ENCODE data around the gene TP73. TPM values are rescaled to one million over a fixed set of nuclear protein-coding genes. Genes with fewer than 3 reads are reported as not detected.

TP73 gene
- total RNA-seq, 1 donor: not detected

DNA sequence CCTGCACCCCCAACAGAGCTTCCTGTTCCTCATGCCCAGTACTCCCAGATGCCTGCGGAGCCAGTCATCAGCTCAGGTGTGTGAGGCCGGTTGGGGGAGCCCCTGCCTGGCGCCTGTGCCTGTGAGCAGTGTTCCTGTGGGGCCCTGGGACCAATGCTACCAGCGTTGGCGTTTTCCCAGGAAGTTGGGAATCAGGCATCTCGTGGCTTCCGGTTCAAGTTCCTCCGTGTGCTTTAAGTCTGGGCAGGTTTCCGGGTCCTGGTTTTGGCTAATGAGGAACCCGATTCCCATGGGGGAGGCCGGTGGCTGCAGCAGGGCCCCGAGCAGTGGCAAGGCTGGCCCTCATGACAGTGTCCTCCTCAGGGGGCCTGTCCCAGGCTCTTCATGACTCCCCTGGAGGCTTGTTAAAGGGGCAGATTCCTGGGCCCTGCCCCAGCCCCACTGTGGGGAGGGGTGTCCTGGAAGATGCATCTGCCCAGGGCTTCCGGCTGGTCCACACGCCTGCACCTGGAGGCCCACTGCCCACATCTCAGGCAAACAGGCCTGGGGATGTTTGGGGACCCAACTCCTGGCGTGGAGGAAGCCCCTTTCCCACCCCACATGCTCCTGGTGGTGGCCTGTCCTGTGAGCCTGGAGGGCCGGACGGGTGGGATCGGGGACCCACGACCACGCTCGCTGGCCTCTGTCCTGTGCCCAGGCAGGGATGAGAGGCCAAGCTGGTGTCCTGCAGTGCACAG, 26.2 kb downstream of the TP73 start:
- H3K4me3 ChIP-seq (ENCODE audit: low read depth, low read length): no peak overlapping the region
- DNase-seq (ENCODE audit: low read depth): no peak
- TF ChIP-seq, protein P1, sequence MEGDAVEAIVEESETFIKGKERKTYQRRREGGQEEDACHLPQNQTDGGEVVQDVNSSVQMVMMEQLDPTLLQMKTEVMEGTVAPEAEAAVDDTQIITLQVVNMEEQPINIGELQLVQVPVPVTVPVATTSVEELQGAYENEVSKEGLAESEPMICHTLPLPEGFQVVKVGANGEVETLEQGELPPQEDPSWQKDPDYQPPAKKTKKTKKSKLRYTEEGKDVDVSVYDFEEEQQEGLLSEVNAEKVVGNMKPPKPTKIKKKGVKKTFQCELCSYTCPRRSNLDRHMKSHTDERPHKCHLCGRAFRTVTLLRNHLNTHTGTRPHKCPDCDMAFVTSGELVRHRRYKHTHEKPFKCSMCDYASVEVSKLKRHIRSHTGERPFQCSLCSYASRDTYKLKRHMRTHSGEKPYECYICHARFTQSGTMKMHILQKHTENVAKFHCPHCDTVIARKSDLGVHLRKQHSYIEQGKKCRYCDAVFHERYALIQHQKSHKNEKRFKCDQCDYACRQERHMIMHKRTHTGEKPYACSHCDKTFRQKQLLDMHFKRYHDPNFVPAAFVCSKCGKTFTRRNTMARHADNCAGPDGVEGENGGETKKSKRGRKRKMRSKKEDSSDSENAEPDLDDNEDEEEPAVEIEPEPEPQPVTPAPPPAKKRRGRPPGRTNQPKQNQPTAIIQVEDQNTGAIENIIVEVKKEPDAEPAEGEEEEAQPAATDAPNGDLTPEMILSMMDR (IDR thresholded peaks at IDR 0.05; ENCODE audit: insufficient read depth, low read depth, low read length): no peak

DNA sequence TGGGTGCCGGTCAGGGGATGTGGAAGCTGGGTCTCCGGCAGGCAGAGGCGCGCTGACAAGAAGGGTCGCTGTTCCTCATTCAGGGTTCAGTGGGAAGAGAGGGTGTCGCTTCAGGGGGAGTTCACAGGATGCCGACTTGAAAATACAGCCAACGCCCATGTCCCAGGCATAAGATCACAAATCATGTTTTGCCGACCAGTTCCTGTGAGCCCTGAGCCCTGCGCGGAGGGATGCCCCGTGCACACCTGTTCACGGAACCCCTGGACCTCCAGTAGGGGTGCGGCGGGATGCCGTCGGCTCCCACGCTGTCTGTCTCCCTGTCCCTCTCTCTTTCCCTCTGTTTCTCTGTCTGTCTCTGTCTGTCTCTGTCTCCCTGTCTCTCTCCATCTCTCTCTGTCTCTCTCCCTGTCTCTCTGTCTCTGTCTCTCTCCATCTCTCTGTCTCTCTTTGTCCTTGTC, 26.8 kb downstream of the TP73 start:
- TF ChIP-seq, protein P1 (IDR thresholded peaks at IDR 0.05; ENCODE audit: insufficient read depth, low read depth, low read length): no peak
- no peak overlapping the region for H3K4me3 ChIP-seq (ENCODE audit: low read depth, low read length)

DNA sequence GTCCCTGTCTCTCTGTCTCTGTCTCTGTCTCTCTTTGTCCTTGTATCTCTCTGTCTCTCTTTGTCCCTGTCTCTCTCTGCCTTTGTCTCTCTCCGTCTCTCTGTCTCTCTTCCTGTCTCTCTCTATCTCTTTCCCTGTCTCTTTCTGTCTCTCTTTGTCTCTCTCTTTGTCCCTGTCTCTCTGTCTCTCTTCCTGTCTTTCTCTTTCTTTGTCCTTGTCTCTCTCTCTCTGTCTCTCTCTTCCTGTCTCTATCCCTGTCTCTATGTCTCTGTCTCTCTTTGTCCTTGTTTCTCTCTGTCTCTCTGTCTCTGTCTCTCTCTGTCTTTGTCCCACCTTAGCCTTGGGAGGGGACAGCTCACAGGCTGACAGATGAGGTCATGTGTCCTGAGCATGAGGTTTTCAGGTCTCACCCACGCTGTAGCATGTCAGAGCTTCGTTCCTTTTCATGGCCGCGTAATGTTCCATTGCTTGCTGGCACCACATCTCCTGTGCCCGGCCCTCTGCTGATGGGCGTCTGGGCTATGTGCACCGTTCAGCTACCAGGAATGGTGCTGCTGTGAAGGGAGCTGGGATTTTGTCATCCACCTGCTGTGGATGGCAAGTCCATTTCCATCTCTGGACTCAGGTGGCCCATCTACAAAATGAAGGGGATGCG, 27.6 kb downstream of the TP73 start:
- TF ChIP-seq, protein P1 (IDR thresholded peaks at IDR 0.05; ENCODE audit: insufficient read depth, low read depth, low read length): no peak
- no peak overlapping the region for H3K4me3 ChIP-seq (ENCODE audit: low read depth, low read length)
- DNase-seq (ENCODE audit: low read depth): no peak

More for the DNA sequence above, 26.8 kb downstream of the TP73 start:
- DNase-seq (ENCODE audit: low read depth): no peak

DNA sequence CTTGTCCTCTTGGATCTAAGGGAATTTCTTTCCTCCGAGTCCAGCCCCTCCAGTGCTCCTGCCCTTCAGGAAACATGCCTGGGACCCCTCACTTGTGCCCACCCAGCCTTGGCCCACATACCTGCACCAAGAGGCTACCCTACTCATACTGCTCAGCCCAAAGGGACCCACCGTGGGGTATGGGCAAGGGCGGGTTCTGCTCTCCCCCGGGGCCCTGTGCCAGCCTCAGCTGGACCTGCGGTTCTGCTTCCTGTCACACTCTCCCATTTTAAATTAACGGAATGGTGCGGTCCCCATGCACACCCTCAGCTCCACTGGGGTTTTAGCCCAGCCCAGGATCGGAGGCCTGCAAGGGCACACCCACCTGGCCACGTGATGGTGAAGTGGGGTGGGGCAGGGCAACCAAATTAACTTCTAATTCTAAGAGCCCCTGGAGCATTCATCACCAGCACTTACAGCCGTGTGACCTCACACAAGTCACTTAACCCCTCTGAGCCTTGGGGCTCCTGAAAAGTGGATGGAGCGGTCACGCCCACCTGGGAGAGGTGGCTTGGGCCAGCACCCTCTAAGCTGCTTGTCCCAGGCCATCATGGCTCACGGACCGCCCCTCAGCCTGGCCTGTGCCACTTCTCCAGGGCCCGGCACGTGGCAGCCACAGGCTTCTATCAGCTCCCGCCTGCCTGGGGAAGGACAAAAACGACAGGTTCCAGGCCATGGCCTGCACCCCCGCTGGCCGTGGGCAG, 28.3 kb downstream of the TP73 start:
- no peak for DNase-seq (ENCODE audit: low read depth)
- TF ChIP-seq, protein P1 (IDR thresholded peaks at IDR 0.05; ENCODE audit: insufficient read depth, low read depth, low read length): no peak
- no peak overlapping the region for H3K4me3 ChIP-seq (ENCODE audit: low read depth, low read length)

DNA sequence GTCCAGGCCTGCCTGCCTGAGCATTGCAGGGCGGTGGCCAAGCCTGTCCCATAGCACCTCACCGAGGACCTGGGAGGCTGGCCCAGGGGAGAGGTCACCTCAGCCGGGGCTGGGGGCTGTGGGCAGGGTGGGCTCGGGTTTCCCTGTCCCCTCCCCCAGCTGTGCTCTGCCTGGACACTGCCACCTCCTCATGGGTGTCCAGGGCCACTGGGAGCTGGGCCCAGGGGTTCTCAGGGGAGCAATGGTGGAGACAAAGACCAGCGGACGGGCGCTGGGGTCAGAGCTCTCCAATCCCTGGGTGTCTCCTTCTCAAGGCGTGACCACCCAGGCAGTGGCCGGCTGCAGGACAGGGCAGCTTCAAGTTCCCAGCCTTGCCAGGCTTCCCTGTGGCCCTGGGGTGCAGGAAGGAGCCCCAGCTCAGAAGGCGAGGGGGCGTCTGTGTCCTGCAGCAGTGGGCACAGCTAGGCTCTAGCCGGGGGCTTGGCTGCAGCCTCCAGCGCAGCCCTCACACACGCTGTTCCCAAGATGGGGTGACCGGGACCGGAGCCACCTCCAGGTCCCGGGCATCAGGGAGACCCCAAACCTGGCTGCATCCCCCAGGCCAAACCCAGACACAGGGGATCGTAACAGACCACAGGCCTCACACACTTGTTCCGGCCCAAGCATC, 29.0 kb downstream of the TP73 start:
- TF ChIP-seq, protein P1 (IDR thresholded peaks at IDR 0.05; ENCODE audit: insufficient read depth, low read depth, low read length): no peak
- no peak for DNase-seq (ENCODE audit: low read depth)
- H3K4me3 ChIP-seq (ENCODE audit: low read depth, low read length): no peak overlapping the region
